IMR-90 (cell line): Measurements from ENCODE around the gene STARD10. TPM values are rescaled to one million over a fixed set of nuclear protein-coding genes. Genes with fewer than 3 reads are reported as not detected.

ENCODE experiments used
- ATAC-seq: fragments of 200-7000 bp; cut with Tn5 transposase; 2 replicates; pipeline ENCODE4 v1.9.1; 2020; ENCODE audit warnings: low read depth, mild to moderate bottlenecking, moderate library complexity
- BruUV-seq: library from RNA; stranded (reverse); fragments of 400-500 nt; replicated peaks from 2 replicates; lab custom pipeline; 2021; lab: Mats Ljungman, UMichigan
- CTCF ChIA-PET: fragments of 300-600 bp; formaldehyde crosslinking; extraction: SDS; loops from one replicate; lab custom pipeline; 2021; ENCODE audit warnings: antibody characterized with exemption; lab: Yijun Ruan, JAX
- POLR2A ChIA-PET: fragments of 300-600 bp; sonication (Branson Sonifier 250); formaldehyde crosslinking; loops from one replicate; lab custom pipeline; 2022; ENCODE audit warnings: antibody characterized with exemption; ENCODE audit not compliant: unreplicated experiment; lab: Charles Lee
- DNase-seq: peaks from one replicate; pipeline ENCODE4 v3.0.0; 2013
- H2AFZ ChIP-seq: replicated peaks from 2 replicates; pipeline ENCODE3; 2013; ENCODE audit warnings: low read length, mild to moderate bottlenecking; ENCODE audit not compliant: poor library complexity
- H2AK5ac ChIP-seq: 2 replicates; pipeline ENCODE4 v1.6.1; 2013; ENCODE audit warnings: low read depth, low read length, inconsistent platforms
- H2AK9ac ChIP-seq: replicated peaks from 2 replicates; pipeline ENCODE3; 2013; ENCODE audit warnings: mild to moderate bottlenecking, low read depth, low read length, moderate library complexity; ENCODE audit not compliant: poor library complexity
- H2BK120ac ChIP-seq: 2 replicates; pipeline ENCODE4 v1.6.1; 2013; ENCODE audit warnings: low read depth, low read length, inconsistent platforms
- H2BK15ac ChIP-seq: 3 replicates; pipeline ENCODE4 v1.6.1; 2013; ENCODE audit warnings: low read depth, low read length, inconsistent platforms
- H2BK20ac ChIP-seq: 2 replicates; pipeline ENCODE4 v1.6.1; 2013; ENCODE audit warnings: low read depth, mild to moderate bottlenecking, inconsistent platforms, low read length, moderate library complexity
- H2BK5ac ChIP-seq: 2 replicates; pipeline ENCODE4 v1.6.1; 2013; ENCODE audit warnings: mild to moderate bottlenecking, low read depth, low read length, inconsistent platforms; ENCODE audit not compliant: poor library complexity, severe bottlenecking
- H3K14ac ChIP-seq: replicated peaks from 2 replicates; pipeline ENCODE4 v1.6.1; 2013; ENCODE audit warnings: low read depth, low read length, inconsistent platforms
- H3K18ac ChIP-seq: 2 replicates; pipeline ENCODE4 v1.6.1; 2013; ENCODE audit warnings: low read depth, low read length, control low read depth
- H3K23ac ChIP-seq: 2 replicates; pipeline ENCODE4 v1.6.1; 2013; ENCODE audit warnings: low read depth, low read length, inconsistent platforms
- H3K27ac ChIP-seq: 2 replicates; pipeline ENCODE4 v1.5.1; 2013; ENCODE audit warnings: mild to moderate bottlenecking, control low read depth, low read length; ENCODE audit not compliant: insufficient read depth
- H3K27me3 ChIP-seq: 2 replicates; pipeline ENCODE4 v1.6.1; 2013; ENCODE audit warnings: low read length; ENCODE audit not compliant: control insufficient read depth, insufficient read depth
- H3K36me3 ChIP-seq: 2 replicates; pipeline ENCODE4 v1.6.1; 2013; ENCODE audit warnings: low read length, mixed read lengths; ENCODE audit not compliant: control insufficient read depth, insufficient read depth
- H3K4ac ChIP-seq: 2 replicates; pipeline ENCODE4 v1.6.1; 2013; ENCODE audit warnings: low read depth, low read length, inconsistent platforms
- H3K4me1 ChIP-seq: 2 replicates; pipeline ENCODE4 v1.6.1; 2013; ENCODE audit warnings: low read length, mixed read lengths; ENCODE audit not compliant: control insufficient read depth, insufficient read depth
- H3K4me2 ChIP-seq: 2 replicates; pipeline ENCODE4 v1.6.1; 2013; ENCODE audit warnings: low read depth, mild to moderate bottlenecking, control low read depth, low read length, moderate library complexity
- H3K4me3 ChIP-seq: 2 replicates; pipeline ENCODE4 v1.5.1; 2013; ENCODE audit warnings: low read depth, mild to moderate bottlenecking, control low read depth, low read length, moderate library complexity; ENCODE audit not compliant: insufficient read depth
- H3K56ac ChIP-seq: 2 replicates; pipeline ENCODE4 v1.6.1; 2013; ENCODE audit warnings: low read length, inconsistent platforms; ENCODE audit not compliant: insufficient read depth; ENCODE audit errors: extremely low read depth
- H3K79me1 ChIP-seq, 2 experiments: 2 replicates each; pipeline ENCODE4 v1.6.1; 2013; ENCODE audit warnings: low read length in 2 of 2, inconsistent platforms in 1 of 2, low read depth in 1 of 2
- H3K9ac ChIP-seq: 2 replicates; pipeline ENCODE4 v1.6.1; 2013; ENCODE audit warnings: low read depth, low read length, control low read depth
- H3K9me1 ChIP-seq: 2 replicates; pipeline ENCODE4 v1.6.1; 2013; ENCODE audit warnings: low read length, inconsistent platforms; ENCODE audit not compliant: insufficient read depth
- H3K9me3 ChIP-seq: 2 replicates; pipeline ENCODE4 v1.6.1; 2013; ENCODE audit warnings: low read length; ENCODE audit not compliant: control insufficient read depth, insufficient read depth
- H4K20me1 ChIP-seq: 2 replicates; pipeline ENCODE4 v1.6.1; 2013; ENCODE audit warnings: low read length, inconsistent platforms; ENCODE audit not compliant: insufficient read depth
- H4K5ac ChIP-seq: 2 replicates; pipeline ENCODE4 v1.6.1; 2013; ENCODE audit warnings: mild to moderate bottlenecking, low read depth, low read length, control low read depth
- H4K8ac ChIP-seq, 2 experiments: 2 replicates each; pipeline ENCODE4 v1.6.1; 2013; ENCODE audit warnings: low read depth in 2 of 2, low read length in 2 of 2, control low read depth in 1 of 2, inconsistent platforms in 1 of 2
- H4K91ac ChIP-seq: 2 replicates; pipeline ENCODE4 v1.6.1; 2013; ENCODE audit warnings: low read depth, low read length, inconsistent platforms; ENCODE audit not compliant: insufficient read depth
- BHLHE40 ChIP-seq: fragments of 150-350 bp; IDR thresholded peaks from 2 replicates; pipeline ENCODE4 v1.6.1; 2016; ENCODE audit warnings: mild to moderate bottlenecking, low read depth, low read length
- CEBPB ChIP-seq: IDR thresholded peaks from 2 replicates; pipeline ENCODE4 v1.6.1; 2012; ENCODE audit warnings: low read depth, low read length, improper control_type of control experiment
- CHD1 ChIP-seq: IDR thresholded peaks from 2 replicates; pipeline ENCODE4 v1.6.1; 2012; ENCODE audit warnings: low read depth, low read length, improper control_type of control experiment
- FOS ChIP-seq: fragments of 150-350 bp; IDR thresholded peaks from 2 replicates; pipeline ENCODE4 v1.6.1; 2016; ENCODE audit warnings: low read depth, low read length
- MAFK ChIP-seq: IDR thresholded peaks from 2 replicates; pipeline ENCODE4 v1.6.1; 2012; ENCODE audit warnings: low read depth, low read length, improper control_type of control experiment
- MAZ ChIP-seq: IDR thresholded peaks from 2 replicates; pipeline ENCODE4 v1.6.1; 2012; ENCODE audit warnings: low read depth, mild to moderate bottlenecking, low read length, improper control_type of control experiment, moderate library complexity, borderline replicate concordance
- MXI1 ChIP-seq: IDR thresholded peaks from 2 replicates; pipeline ENCODE4 v1.6.1; 2012; ENCODE audit warnings: low read depth, mild to moderate bottlenecking, low read length, moderate library complexity, borderline replicate concordance
- NFE2L2 ChIP-seq: fragments of 150-350 bp; IDR thresholded peaks from 2 replicates; pipeline ENCODE4 v1.6.1; 2016; ENCODE audit warnings: low read depth, mild to moderate bottlenecking, low read length
- POLR2A ChIP-seq: IDR thresholded peaks from 2 replicates; pipeline ENCODE4 v1.6.1; 2012; ENCODE audit warnings: mild to moderate bottlenecking, low read depth, low read length
- RAD21 ChIP-seq: IDR thresholded peaks from 2 replicates; pipeline ENCODE4 v1.6.1; 2012; ENCODE audit warnings: low read length, improper control_type of control experiment
- RCOR1 ChIP-seq: IDR thresholded peaks from 2 replicates; pipeline ENCODE4 v1.6.1; 2012; ENCODE audit warnings: mild to moderate bottlenecking, low read length, improper control_type of control experiment; ENCODE audit not compliant: insufficient replicate concordance
- RFX5 ChIP-seq: IDR thresholded peaks from 2 replicates; pipeline ENCODE4 v1.8.0; 2012; ENCODE audit warnings: low read depth, mild to moderate bottlenecking, low read length, moderate library complexity
- SMC3 ChIP-seq: fragments of 150-350 bp; IDR thresholded peaks from 2 replicates; pipeline ENCODE4 v1.6.1; 2016; ENCODE audit warnings: low read depth, mild to moderate bottlenecking, antibody characterized with exemption, low read length, moderate library complexity
- WGBS, 2 experiments: methylation state at CpG; one replicate each; pipeline versions ENCODE4 v1.1.5 to v1.1.7; 2013; ENCODE audit warnings: missing lambda C conversion rate in 2 of 2; ENCODE audit not compliant: insufficient read length in 1 of 2; ENCODE audit errors: extremely low coverage in 2 of 2; 5-methylcytosine and 5-hydroxymethylcytosine counted together
- dilution Hi-C: fragments of 300-500 bp; cut with HindIII; formaldehyde crosslinking; loops from one replicate; pipeline ENCODE4 v1.14.3; 2018; ENCODE audit warnings: low sequenced_read_pairs; ENCODE audit not compliant: unreplicated experiment
- in situ Hi-C: fragments of 300-500 bp; cut with MboI; formaldehyde crosslinking; loops from 3 replicates; pipeline ENCODE4 v1.14.3; 2019; ENCODE audit warnings: low sequenced_read_pairs, inconsistent platforms, mixed read lengths
- intact Hi-C: fragments of 100-400 bp; cut with micrococcal nuclease; formaldehyde crosslinking; loops from 2 replicates; pipeline ENCODE4 v1.10.0; 2022
- polyA plus RNA-seq, 3 experiments: library from polyadenylated mRNA; depleted of rRNA; stranded (reverse); fragments of >200 nt; gene quantifications; 2 replicates each; pipeline ENCODE4 v1.2.3, GENCODE V29; 2012; ENCODE audit warnings: low replicate concordance in 1 of 3
- total RNA-seq: library from RNA; depleted of rRNA; stranded (reverse); fragments of >200 nt; gene quantifications from 2 replicates; pipeline ENCODE4 v1.2.3, GENCODE V29; 2012
- TF ChIP-seq, protein P1 (sequence below): fragments of 150-350 bp; IDR thresholded peaks from 2 replicates; pipeline ENCODE4 v1.6.1; 2017; ENCODE audit warnings: mild to moderate bottlenecking, antibody characterized with exemption, low read length, low read depth
- TF ChIP-seq, protein P2 (sequence below): conservative IDR thresholded peaks from 2 replicates; pipeline ENCODE4 v1.5.1; 2012; ENCODE audit warnings: mild to moderate bottlenecking, low read depth, low read length, improper control_type of control experiment
- TF ChIP-seq, protein P3 (sequence below): fragments of 150-350 bp; IDR thresholded peaks from 2 replicates; pipeline ENCODE4 v1.6.1; 2016; ENCODE audit warnings: low read depth, mild to moderate bottlenecking, low read length, moderate library complexity, borderline replicate concordance

STARD10 gene
- total and polyA plus RNA-seq, 2 of the 4 experiments (the other 2 are of a cell fraction): 23.8 to 37.4 TPM

DNA sequence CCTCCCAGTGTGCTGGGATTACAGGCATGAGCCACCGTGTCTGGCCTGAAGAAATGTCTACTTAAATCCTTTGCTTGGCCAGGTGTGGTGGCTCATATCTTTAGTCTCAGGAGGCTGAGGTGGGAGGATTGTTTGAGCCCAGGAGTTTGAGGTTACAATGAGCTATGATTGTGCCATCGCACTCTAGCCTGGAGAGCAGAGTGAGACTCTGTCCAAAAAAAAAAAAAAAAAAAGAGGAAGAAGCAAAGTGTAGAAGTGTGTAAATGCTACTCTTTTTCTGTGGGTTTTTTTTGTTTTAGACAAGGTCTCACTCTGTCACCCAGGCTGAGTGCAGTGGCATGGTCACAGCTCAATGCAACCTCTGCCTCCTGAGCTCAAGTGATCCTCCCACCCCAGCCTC lies 13.9 kb upstream of the STARD10 start:
- Histone ChIP-seq H3K4ac (no peak overlapping the region), H3K79me1 (peaks cover 4 to 22% of the 10 kb centered on the region in 2 experiments; a peak in 3 of 4 replicates), H4K5ac (no peak overlapping the region), H3K4me1 (peaks cover 12% of the 10 kb centered on the region), H4K20me1 (no peaks in the 10 kb centered on the region), H2BK15ac (no peak overlapping the region), H3K9me3 (no peaks in the 10 kb centered on the region), H3K36me3 (peaks cover 3% of the 10 kb centered on the region; the same call in 1 of the 2 replicates), H3K27ac (no peak overlapping the region), H3K23ac (no peak overlapping the region), H4K8ac (no peak overlapping the region), H4K91ac (no peak overlapping the region), H3K4me2 (no peak overlapping the region), H2AFZ (no peak overlapping the region), H3K18ac (no peak overlapping the region), H2BK120ac (no peak overlapping the region), H3K27me3 (no peaks in the 10 kb centered on the region), H2BK20ac (no peak overlapping the region), H2BK5ac (no peak overlapping the region), H3K4me3 (no peak overlapping the region), H2AK9ac (no peak overlapping the region), H2AK5ac (no peak overlapping the region), H3K9ac (no peak overlapping the region), H3K14ac (no peak overlapping the region), H3K9me1 (peaks cover 9% of the 10 kb centered on the region; the same call in 1 of the 2 replicates), H3K56ac (no peak overlapping the region)
- DNase-seq (no peak), ATAC-seq (no peak)
- WGBS, 2 experiments: 100% methylated on average over 1 of the region's 2 CpGs; no CpG with 5 or more reads in 1 of the 2 experiments
- dilution Hi-C loops (no loop called here), intact Hi-C loops (no loop called here), in situ Hi-C loops (no loop called here)
- POLR2A ChIA-PET: interaction anchor here (0.6 kb wide), 1 partner anchor 9 kb away, joined by 8 read pairs; no protein-coding TSS in a partner anchor
- no peak for TF ChIP-seq MAFK
- TF ChIP-seq RAD21: no peak
- TF ChIP-seq MAZ: no peak
- no peak for TF ChIP-seq RFX5
- no peak for TF ChIP-seq RCOR1
- no peak for TF ChIP-seq SMC3
- no peak for TF ChIP-seq FOS
- TF ChIP-seq POLR2A: no peak
- no peak for TF ChIP-seq CEBPB
- TF ChIP-seq, protein P1, sequence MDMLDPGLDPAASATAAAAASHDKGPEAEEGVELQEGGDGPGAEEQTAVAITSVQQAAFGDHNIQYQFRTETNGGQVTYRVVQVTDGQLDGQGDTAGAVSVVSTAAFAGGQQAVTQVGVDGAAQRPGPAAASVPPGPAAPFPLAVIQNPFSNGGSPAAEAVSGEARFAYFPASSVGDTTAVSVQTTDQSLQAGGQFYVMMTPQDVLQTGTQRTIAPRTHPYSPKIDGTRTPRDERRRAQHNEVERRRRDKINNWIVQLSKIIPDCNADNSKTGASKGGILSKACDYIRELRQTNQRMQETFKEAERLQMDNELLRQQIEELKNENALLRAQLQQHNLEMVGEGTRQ: no peak
- no peak for TF ChIP-seq MXI1
- TF ChIP-seq NFE2L2: no peak
- no peak for TF ChIP-seq CHD1
- no peak for TF ChIP-seq BHLHE40
- TF ChIP-seq, protein P2, sequence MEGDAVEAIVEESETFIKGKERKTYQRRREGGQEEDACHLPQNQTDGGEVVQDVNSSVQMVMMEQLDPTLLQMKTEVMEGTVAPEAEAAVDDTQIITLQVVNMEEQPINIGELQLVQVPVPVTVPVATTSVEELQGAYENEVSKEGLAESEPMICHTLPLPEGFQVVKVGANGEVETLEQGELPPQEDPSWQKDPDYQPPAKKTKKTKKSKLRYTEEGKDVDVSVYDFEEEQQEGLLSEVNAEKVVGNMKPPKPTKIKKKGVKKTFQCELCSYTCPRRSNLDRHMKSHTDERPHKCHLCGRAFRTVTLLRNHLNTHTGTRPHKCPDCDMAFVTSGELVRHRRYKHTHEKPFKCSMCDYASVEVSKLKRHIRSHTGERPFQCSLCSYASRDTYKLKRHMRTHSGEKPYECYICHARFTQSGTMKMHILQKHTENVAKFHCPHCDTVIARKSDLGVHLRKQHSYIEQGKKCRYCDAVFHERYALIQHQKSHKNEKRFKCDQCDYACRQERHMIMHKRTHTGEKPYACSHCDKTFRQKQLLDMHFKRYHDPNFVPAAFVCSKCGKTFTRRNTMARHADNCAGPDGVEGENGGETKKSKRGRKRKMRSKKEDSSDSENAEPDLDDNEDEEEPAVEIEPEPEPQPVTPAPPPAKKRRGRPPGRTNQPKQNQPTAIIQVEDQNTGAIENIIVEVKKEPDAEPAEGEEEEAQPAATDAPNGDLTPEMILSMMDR: no peak
- TF ChIP-seq, protein P3, sequence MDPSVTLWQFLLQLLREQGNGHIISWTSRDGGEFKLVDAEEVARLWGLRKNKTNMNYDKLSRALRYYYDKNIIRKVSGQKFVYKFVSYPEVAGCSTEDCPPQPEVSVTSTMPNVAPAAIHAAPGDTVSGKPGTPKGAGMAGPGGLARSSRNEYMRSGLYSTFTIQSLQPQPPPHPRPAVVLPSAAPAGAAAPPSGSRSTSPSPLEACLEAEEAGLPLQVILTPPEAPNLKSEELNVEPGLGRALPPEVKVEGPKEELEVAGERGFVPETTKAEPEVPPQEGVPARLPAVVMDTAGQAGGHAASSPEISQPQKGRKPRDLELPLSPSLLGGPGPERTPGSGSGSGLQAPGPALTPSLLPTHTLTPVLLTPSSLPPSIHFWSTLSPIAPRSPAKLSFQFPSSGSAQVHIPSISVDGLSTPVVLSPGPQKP: no peak
- no TSS peak for BruUV-seq
- CTCF ChIA-PET: interaction anchor here (0.9 kb wide), 1 partner anchor 370 kb away, joined by 3 read pairs; no protein-coding TSS in a partner anchor
